ENCODE measurements around the gene MRPS6.

MRPS6 gene

GRCh38 chr21:34132926-34133325 lies 59.5 kb downstream of the MRPS6 start:
- DNase-seq (ENCODE audit: low read depth in 3 of 3) = no peak

- DNase-seq (ENCODE audit: low read depth in 3 of 3) = no peak
Measured at GRCh38 chr21:34133392-34133791, 60.0 kb downstream of the MRPS6 start.

DNA sequence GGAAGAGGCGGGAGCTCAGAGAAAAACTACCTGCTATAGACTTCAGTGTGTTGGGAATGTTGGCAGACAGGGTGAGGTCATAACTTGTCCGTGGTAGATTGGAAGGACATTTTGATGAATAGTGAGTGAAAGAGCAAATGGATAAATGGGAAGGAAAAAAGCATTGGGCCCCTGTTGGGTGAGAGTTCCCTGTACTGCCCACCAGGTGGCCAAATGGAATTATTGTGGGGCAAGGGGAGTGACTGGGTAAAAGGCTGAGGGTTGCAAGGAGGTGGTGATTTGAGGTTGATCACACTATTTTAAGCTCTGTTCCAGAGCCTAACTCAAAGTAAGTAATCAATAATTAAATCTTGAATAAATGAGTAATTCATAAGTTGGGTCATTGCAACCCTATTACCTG lies 60.4 kb downstream of the MRPS6 start:
- no peak for DNase-seq (ENCODE audit: low read depth in 3 of 3)

GRCh38 chr21:34135330-34135729 lies 62.0 kb downstream of the MRPS6 start:
- no peak for DNase-seq (ENCODE audit: low read depth in 3 of 3)

GRCh38 chr21:34141373-34141772 lies 68.0 kb downstream of the MRPS6 start:
- no peak for DNase-seq (ENCODE audit: low read depth in 3 of 3)

DNA sequence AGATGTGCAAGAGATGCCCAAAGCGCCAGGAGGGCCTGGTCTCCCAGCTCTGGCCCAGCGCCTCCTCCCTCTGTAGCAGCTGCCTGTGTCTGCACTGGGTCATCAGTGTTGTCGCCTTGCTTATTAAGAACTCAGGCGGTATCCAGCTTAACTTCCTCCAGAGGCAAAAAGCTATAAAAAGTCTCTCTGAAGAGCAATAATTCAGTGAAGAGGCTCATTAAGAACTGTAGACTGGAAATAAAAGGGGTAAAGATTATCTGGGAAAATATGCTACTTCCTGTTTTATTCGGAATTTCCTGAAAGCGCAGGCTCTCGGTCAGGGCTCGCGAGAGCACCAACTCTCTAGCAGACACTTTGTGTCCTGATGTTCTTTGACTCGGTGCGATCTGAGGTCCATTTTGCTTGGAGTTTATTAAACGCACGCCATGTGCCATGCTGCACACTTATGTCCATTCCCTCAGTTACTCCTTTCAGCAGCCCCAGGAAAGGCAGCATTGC lies 70.4 kb downstream of the MRPS6 start:
- DNase-seq (ENCODE audit: low read depth in 3 of 3) = no peak

GRCh38 chr21:34144224-34144623 lies 70.8 kb downstream of the MRPS6 start:
- DNase-seq (ENCODE audit: low read depth in 3 of 3) = no peak

DNA sequence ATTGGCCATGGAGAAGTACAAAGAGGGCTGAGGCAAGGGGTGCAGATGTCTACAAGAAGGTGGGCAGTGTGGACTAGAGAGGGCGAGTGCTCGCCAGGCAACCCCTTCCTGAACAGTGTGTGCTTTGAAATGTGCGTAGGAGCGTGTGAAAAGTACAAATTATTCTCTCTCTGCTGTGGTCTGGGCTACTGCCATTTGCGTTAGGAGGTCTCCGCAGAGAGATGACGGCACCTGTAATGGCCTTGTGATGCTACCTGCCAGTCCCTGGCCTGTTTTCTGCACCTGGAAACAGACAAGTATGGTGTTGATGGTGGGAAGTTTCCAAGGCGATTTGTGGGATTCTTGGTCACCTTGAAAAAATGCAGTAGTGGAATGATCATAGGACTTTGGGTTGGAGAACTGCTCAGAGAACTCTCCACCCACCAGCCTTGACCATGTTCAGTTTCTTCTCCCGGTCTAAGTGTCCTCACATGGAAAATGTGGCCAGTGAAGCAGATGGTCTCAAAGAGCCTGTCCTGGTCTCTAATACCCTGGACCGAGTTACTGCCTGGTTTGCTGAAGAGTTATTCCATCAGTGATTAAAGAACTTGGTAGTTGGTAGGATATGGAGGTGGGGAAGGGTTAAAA lies 74.5 kb downstream of the MRPS6 start:
- no peak for DNase-seq (ENCODE audit: low read depth in 3 of 3)

DNA sequence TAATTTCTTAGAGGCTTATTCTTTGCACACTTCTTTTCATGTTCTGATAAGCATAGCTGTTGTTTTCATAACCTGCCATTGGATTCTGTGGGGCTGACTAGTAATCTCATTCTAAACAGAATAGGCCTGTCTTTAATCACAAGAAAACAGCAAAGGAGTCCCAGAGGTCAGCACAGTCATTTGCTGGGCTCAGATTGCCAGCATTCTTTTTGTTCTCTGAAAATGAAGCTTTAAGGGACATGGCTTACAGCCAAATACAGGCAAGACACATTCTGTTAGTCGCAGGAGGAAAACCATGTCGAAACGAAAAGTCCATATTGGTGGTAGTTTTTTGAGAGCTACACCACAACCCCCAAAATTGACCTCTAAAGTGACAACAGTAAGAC lies 75.0 kb downstream of the MRPS6 start:
- DNase-seq (ENCODE audit: low read depth in 3 of 3) = no peak

- no peak for DNase-seq (ENCODE audit: low read depth in 3 of 3)
Measured at GRCh38 chr21:34148826-34149558, 75.6 kb downstream of the MRPS6 start.

GRCh38 chr21:34152500-34152899 lies 79.1 kb downstream of the MRPS6 start:
- no peak for DNase-seq (ENCODE audit: low read depth in 3 of 3)

- DNase-seq (ENCODE audit: low read depth in 3 of 3) = no peak
Measured at GRCh38 chr21:34154878-34155277, 81.5 kb downstream of the MRPS6 start.

- DNase-seq (ENCODE audit: low read depth in 3 of 3) = no peak
Measured at GRCh38 chr21:34156957-34157356, 83.6 kb downstream of the MRPS6 start.

DNA sequence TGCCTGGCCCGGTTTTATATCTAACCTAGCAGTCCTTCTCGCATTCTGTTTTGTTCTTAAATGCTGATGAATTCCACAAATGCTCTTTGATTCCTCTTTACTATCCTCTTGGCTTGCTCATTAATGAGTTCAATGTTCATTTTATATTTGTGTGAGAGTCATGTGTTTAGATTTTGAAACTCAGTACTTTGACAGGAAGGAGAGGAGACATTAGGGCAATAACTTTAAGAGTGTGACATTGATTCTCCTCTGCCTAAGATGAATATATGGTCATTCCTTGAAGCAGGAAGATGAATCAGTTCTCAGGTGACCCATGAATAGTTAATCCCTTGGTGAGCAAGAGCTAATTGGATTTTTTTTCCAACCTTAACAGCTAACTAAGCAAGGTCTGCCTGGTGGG lies 84.1 kb downstream of the MRPS6 start:
- DNase-seq (ENCODE audit: low read depth in 3 of 3) = no peak

- DNase-seq (ENCODE audit: low read depth in 3 of 3) = no peak
Measured at GRCh38 chr21:34158866-34159835, 85.8 kb downstream of the MRPS6 start.

GRCh38 chr21:34166468-34166867 lies 93.1 kb downstream of the MRPS6 start:
- DNase-seq (ENCODE audit: low read depth in 3 of 3) = no peak

DNA sequence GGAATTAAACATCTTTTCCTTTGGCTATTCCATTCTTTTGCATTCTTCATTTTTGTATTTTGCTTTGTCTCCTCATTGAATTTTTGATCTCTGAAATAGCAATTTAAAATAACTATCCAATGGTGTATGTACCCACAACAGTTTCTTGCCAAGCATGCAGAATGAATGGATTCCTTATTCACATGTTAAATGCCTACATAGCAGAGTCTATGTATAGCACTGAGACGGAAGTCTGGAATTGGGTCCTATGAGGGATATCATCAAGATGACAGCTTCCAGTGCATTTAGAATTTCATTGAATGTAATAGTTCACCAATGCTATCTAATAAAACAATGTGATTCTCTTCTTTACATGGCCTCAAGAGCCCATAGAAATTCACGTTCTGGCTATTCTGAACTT lies 97.5 kb downstream of the MRPS6 start:
- DNase-seq (ENCODE audit: low read depth in 3 of 3) = no peak

GRCh38 chr21:34174470-34174869 lies 101.1 kb downstream of the MRPS6 start:
- no peak for DNase-seq (ENCODE audit: low read depth in 3 of 3)

GRCh38 chr21:34176448-34176847 lies 103.1 kb downstream of the MRPS6 start:
- DNase-seq (ENCODE audit: low read depth in 3 of 3) = no peak

DNA sequence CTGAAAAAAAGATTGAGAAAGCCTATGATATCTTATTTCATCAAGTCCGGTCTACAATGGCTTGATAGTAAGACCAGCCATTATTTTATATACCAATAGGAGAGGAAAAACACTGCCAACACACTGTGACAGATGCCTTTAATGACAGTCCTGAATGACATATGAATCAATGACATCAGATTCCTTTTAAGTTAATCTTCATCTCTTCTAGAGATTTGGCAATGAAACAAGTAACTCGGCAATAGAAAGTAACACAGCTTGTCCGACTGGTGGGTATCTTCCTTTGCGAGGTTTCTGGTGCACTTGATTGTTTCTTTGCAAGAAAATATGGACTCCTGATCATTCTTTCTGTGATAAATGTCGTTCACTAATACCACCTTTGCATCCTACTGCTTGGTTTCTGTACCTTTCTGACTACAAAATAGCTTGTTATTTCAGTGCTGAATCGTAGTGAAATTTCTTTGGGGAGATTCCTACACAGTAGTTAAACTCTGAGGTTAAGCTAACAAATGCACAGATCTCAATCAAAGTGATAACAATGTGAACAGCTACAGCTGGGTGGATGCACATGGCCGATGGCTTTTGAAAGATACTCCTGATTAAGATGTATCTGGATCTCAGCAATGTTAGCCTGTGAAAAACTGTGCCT lies 104.7 kb downstream of the MRPS6 start:
- DNase-seq (ENCODE audit: low read depth in 3 of 3) = no peak

DNA sequence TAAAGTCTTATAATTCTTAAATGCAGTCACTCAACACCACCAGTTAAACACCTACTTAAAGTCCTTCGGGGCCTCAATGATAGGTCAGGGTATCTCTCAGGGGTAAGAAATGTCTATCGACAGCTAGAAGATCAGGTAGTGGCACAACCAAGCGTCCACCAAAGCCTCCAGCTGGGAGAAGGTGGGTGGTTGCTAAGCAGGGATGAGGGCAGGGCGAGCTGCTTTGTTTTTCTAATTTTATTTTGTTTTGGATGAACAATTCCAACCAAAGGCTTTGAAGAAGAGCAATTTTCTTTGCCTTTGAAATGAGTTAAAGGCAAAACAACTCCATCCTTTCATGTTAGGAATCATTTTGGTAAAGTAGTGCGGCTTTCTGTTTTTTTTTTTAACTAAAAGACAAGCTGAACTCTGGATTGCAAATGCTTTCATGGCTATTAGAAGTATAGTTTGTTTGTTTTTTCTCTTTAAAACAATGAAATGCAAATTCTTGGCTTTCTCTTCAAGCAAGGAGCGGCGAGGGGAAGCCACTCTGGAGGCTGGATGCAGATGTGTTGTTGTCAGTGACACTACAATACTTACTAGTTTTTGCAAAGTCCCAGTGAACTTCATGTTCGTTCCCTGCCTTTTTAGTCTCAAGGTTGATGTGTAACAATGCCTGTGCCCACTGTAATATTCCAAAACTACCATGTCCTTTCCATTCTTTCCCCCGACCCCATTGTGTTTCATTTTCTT lies 106.0 kb downstream of the MRPS6 start:
- DNase-seq (ENCODE audit: low read depth in 3 of 3) = no peak
